GM21825 (cell line): ENCODE results near the gene MARS1.
"Not testable (repeated sequence)": the region's sequence is repeated elsewhere in the genome, so short reads cannot be mapped to it uniquely, and the experiment has no call there.

Experiments
- ATAC-seq: cut with Tn5 transposase; IDR thresholded peaks from one replicate; pipeline ENCODE4 v1.9.1; 2021; ENCODE audit warnings: mild to moderate bottlenecking, moderate library complexity; ENCODE audit not compliant: unreplicated experiment

Gene MARS1

DNA sequence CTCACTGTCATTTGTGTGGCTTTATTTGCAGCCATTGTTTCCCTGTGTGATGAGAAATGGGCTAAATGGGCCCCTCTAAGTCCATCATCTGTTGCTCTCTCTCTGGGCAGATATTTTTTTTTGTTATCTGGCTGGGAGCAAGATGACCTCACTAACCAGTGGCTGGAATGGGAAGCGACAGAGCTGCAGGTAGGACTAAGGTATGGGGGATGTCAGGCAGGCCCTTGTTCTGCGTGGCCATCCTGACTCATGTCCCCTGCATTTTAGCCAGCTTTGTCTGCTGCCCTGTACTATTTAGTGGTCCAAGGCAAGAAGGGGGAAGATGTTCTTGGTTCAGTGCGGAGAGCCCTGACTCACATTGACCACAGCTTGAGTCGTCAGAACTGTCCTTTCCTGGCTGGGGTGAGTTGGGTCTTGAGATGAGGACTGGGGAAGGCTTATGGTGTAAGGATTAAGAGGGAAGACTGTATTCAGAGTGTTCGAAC is 1.3 kb downstream of the MARS1 start:
- no peak for ATAC-seq

DNA sequence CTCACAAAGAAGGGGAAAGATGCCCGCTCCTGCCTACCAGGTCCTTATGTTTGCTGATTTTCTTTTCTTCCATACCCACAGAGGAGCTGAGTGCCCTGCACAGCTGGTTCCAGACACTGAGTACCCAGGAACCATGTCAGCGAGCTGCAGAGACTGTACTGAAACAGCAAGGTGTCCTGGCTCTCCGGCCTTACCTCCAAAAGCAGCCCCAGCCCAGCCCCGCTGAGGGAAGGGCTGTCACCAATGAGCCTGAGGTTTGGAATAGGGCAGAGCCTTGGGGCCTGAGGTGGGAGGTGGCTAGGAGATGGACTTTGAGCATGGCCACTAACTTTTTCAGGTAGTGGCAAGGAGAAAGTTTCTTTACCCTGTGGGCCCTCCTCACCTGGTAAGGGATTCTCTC is 2.3 kb downstream of the MARS1 start:
- no peak for ATAC-seq

DNA sequence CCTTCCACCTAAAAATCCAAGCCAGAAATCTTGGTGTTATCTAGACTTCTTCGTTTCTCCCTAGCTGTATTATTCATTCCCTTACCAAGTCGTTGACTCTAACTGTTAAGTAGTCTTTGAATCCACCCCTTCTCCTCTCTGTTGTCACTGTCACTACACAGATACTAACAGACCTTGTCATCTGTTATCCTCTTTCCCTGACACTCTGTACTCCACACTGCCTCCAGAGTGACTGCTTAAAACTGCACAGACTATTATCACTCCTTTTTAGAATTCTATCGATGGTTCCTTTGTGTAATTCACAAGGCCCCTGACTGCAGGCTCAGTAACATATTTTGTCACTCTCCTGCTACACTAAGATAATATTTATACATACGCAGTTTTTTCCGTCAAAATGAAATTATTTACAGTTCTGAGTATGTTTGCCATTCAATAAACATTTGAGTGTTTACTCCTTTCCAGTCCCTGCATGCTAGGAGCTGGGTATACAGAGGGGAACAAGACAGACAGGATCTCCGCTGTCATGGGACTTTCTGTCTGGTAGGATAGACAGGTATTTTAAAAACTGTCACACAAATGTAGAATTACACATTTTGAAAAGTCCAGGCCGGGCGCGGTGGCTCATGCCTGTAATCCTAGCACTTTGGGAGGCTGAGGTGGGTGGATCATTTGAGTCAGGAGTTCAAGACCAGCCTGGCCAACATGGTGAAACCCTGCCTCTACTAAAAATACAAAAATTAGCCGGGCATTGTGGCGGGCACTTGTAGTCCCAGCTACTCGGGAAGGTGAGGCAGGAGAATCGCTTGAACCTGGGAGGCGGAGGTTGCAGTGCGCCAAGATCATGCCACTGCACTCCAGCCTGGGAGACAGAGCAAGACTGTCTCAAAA is 3.8 kb downstream of the MARS1 start:
- ATAC-seq: no peak

DNA sequence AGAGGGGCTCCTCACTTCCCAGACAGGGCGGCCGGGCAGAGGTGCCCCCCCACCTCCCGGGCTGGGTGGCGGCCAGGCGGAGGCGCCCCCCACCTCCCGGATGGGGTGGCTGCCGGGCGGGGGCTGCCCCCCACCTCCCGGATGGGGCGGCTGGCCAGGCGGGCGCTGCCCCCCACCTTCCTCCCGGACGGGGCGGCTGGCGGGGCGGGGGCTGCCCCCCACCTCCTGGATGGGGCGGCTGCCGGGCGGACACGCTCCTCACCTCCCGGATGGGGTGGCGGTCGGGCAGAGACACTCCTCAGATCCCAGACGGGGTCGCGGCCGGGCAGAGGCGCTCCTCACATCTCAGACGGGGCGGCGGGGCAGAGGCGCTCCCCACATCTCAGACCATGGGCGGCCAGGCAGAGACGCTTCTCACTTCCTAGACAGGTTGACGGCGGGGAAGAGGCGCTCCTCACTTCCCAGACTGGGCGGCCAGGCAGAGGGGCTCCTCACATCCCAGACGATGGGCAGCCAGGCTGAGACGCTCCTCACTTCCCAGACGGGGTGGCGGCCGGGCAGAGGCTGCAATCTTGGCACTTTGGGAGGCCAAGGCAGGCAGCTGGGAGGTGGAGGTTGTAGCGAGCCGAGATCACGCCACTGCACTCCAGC is 7.3 kb downstream of the MARS1 start:
- ATAC-seq: not testable (repeated sequence)

DNA sequence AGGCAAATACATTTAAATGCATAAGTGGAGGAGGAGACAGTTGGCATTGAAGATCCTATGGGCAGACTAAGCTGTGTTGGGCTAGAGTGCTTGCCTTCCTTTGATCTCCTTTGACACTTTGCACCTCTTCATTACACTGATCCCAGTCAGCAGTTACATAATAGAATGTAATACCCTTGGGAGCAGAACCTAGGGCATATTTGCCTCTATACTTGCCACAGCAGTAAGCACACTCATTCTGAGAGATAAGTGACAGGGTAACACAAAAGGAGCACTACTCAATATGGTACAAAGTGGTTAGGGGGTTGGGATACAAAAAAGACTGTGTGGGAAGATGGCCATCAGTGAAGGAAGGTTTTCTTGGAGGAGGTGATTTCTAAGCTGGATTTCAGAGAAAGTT is 9.0 kb downstream of the MARS1 start:
- no peak for ATAC-seq

DNA sequence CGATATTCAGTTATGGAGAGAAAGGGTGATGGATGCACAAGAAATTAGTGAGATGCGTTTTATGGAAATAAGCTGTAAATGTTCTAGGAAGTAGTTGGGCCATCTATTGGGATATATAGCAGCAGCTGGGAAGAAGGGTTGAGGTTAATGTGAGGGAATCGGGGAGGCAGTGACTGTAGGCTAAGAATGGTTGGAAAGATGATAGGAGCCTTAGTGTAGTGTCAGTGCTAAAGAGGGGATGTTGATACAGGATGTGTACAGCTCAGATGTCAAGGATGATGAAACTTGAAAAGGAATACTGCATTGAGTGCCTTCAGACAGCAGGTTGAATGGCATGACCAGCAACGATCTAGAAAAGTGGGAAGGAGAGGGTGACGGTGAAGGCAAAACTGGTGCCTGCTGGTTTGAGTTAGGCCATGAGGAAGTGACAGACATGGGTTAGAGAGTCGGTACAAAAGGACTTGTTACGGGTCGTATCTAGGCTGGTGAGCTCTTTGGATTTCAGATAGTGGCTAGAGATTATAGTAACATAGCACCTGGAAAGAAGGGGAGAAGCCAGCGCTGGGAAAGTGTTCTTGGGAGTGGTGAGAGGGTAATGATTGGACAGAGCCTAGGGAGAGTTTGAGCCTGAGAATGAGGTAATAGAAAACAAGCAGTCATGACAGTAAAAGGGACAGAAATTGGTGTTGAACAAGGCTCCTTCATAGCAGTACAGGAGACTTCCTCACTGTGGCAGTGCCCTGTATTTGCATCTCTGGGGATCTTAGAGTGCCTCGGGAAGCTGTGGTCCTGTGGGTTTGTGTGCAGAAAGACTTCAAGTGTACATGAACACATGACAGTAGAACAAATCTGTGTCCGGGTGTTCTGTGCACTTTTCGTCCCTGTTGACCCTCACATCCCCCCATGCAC is 9.6 kb downstream of the MARS1 start:
- ATAC-seq: no peak

DNA sequence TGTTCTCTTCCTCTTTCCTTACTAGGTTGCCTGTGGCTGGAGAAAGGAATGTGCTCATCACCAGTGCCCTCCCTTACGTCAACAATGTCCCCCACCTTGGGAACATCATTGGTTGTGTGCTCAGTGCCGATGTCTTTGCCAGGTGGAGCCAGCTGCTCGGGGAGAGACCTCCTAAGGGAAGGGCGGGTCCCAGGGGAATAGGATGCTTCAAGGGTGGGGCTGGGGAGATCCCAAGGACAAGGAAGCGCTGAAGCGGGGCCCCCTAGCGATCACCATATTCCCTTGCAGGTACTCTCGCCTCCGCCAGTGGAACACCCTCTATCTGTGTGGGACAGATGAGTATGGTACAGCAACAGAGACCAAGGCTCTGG is 10.2 kb downstream of the MARS1 start:
- no peak for ATAC-seq

DNA sequence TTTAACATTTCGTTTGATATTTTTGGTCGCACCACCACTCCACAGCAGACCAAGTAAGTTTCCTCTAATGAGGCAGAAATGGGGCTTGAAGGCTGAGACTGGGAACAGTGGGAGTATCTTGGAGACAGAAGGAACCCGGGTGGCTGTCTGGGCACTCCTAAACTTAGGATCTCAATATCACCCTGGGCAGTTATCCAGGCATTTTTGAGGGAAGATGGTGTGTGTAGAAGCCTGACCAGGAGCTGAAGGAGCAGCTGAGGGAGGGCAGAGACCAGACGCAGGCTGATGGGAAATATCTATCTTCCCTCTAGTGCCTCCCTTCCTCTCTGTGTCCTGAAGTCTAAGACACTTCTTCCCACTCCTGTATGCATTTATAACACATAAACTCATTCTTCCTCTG is 10.7 kb downstream of the MARS1 start:
- no peak for ATAC-seq

DNA sequence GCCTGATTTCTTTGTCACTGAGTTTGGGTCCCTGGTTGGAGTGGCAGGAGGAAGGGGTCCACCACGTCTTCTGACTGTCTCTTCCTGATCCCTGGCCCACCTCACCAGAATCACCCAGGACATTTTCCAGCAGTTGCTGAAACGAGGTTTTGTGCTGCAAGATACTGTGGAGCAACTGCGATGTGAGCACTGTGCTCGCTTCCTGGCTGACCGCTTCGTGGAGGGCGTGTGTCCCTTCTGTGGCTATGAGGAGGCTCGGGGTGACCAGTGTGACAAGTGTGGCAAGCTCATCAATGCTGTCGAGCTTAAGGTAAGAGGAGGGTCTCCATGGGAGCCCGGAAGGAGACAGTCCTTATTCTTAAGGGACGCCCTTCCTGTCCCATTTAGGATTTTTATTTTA is 12.3 kb downstream of the MARS1 start:
- no peak for ATAC-seq

DNA sequence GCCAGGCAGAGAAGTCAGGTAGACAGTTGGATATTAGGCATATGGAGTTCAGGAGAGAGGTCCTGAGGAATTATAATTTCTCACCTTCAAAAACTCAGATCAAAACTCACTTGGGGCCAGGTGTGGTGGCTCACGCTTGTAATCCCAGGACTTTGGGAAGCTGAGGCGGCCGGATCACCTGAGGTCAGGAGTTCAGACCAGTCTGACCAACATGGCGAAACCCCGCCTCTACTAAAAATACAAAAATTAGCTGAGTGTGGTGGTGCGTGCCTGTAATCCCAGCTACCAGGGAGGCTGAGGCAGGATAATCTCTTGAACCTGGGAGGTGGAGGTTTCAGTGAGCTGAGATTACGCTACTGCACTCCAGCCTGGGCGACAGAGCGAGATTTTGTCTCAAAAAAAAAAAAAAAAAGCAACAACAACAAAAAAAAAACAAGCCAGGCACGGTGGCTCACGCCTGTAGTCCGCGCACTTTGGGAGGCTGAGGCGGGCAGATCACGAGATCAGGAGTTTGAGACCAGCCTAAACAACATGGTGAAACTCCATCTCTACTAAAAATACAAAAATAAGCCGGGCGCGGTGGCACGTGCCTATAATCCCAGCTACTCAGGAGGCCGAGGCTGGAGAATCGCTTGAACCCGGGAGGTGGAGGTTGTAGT is 14.6 kb downstream of the MARS1 start:
- not testable (repeated sequence) for ATAC-seq

DNA sequence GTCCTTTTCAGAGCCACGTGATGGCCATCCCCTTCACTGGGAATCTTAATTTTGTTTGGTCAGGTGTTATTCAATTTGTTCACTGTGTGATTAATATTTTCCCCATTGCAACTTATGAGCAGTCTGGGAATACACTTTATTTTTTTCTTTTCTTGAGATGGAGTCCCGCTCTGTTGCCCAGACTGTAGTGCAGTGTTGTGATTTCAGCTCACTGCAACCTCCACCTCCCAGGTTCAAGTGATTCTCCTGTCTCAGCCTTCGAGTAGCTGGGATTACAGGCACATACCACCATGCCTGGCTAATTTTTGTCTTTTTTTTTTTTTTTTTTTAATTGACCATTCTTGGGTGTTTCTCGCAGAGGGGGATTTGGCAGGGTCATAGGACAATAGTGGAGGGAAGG is 18.7 kb downstream of the MARS1 start:
- not testable (repeated sequence) for ATAC-seq

DNA sequence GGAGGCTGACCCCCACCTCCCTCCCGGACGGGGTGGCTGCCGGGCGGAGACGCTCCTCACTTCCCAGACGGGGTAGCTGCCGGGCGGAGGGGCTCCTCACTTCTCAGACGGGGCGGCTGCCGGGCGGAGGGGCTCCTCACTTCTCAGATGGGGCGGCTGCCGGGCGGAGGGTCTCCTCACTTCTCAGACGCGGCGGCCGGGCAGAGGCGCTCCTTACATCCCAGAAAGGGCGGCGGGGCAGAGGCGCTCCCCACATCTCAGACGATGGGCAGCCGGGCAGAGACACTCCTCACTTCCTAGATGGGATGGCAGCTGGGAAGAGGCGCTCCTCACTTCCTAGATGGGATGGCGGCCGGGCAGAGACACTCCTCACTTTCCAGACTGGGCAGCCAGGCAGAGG is 19.9 kb downstream of the MARS1 start:
- not testable (repeated sequence) for ATAC-seq

DNA sequence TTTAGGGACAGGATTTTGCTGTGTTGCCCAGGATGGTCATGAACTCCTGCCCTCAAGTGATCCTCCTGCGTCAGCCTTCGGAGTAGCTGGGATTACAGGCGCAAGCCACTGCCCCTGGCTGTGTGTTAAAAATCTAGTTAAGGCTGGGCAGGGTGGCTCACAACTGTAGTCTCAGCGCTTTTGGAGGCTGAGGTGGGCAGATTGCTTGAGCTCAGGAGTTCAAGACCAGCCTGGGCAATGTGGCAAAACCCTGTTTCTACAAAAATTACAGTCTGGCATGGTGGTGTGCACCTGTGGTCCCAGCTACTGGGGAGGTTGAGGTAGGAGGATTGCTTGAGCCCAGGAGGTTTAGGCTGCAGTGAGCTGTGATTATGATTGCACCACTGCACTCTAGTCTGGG is 23.3 kb downstream of the MARS1 start:
- ATAC-seq: no peak

DNA sequence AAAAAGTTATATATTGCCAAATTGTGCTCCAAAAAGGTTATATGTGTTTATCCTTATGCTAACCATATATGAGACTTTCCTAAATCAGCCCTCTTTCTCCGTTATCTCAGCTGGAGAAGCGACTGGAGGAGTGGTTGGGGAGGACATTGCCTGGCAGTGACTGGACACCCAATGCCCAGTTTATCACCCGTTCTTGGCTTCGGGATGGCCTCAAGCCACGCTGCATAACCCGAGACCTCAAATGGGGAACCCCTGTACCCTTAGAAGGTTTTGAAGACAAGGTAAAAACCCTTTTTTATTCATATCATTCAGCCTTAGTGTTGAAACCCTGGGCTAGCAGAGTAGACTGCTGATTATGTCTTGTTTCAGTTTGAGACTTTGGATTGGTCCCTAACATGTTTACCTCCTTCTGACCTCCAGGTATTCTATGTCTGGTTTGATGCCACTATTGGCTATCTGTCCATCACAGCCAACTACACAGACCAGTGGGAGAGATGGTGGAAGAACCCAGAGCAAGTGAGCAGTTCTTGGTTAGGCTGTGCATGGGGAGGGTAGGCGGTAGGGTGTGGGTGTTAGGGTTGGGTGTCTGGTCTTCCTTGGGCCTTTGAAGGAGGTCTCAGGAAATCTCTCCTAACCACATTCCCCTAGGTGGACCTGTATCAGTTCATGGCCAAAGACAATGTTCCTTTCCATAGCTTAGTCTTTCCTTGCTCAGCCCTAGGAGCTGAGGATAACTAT is 23.9 kb downstream of the MARS1 start:
- ATAC-seq: no peak

DNA sequence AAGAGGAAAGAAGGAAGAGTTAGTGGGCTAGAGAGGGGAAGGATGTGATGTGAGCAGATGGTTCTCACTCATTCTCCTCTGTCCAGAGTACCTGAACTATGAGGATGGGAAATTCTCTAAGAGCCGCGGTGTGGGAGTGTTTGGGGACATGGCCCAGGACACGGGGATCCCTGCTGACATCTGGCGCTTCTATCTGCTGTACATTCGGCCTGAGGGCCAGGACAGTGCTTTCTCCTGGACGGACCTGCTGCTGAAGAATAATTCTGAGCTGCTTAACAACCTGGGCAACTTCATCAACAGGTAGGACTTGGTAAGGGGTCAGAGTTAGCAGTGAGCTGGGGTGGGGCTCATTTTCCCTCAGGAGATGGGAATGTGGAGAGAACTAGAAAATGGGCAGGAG is 24.8 kb downstream of the MARS1 start:
- ATAC-seq: no peak

DNA sequence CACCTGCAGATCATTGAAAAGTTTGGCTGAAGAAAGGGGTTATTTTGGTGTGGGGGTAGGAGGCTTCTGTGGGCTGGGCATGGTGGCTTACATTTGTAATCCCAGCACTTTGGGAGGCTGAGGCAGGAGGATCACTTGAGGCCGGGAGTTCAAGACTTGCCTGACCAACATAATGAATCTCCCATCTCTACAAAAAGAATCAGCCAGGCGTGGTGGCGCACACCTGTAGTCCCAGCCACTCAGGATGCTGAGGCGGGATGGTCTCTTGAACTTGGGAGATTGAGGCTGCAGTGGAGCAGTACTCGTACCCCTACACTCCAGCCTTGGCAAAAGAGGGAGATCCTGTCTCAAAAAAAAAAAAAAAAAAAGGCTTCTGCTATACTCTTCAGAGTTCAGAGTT is 25.4 kb downstream of the MARS1 start:
- no peak for ATAC-seq

DNA sequence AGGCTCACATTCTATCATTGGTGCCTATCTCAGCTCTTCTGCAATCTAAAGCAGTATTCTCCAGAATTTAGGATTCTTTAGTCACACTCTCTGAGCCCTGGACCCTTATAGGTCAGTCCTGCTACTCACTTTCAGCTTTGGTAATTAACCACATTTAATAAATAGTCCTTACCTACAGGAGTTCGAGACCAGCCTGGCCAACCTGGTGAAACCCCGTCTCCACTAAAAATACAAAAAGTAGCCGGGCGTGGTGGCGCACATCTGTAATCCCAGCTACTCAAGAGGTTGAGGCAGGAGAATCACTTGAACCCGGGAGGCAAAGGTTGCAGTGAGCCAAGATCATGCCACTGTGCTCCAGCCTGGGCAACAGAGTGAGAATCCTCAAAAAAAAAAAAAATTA is 25.8 kb downstream of the MARS1 start:
- not testable (repeated sequence) for ATAC-seq

DNA sequence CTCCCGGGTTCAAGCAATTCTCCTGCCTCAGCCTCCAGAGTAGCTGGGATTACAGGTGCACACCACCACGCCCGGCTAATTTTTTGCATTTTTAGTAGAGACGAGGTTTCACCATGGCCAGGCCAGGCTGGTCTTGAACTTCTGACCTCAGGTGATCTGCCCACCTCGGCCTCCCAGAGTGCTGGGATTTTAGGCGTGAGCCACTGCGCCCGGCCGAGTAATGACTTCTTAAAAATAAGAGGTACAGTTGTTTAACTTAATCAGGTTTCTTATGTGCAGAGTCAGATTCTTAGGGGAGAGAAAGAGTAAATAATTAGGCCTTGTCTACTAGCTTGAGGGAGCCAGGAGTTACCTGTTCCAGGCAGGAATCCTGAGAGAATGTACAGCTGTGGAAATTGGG is 26.4 kb downstream of the MARS1 start:
- ATAC-seq: not testable (repeated sequence)

DNA sequence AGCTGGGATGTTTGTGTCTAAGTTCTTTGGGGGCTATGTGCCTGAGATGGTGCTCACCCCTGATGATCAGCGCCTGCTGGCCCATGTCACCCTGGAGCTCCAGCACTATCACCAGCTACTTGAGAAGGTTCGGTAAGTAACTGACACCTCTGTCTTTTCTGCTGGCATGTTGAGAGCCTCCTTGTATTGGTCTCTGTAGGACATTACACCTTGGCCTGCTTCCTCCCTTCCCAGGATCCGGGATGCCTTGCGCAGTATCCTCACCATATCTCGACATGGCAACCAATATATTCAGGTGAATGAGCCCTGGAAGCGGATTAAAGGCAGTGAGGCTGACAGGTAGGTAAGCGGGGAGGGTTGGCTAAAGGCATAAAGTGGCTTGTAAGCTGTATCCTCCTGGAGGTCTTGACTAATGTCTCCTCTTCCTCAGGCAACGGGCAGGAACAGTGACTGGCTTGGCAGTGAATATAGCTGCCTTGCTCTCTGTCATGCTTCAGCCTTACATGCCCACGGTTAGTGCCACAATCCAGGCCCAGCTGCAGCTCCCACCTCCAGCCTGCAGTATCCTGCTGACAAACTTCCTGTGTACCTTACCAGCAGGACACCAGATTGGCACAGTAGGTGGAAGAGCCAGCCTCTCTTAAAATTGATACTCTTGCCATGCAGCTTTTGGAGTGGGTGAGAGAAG is 27.0 kb downstream of the MARS1 start:
- ATAC-seq: no peak
